Mesendoderm (in vitro differentiated cells): ENCODE measurements around the gene ADSS2.
"Not testable (repeated sequence)": the region's sequence is repeated elsewhere in the genome, so short reads cannot be mapped to it uniquely, and the experiment has no call there.

Source experiments
- DNase-seq: peaks from one replicate; pipeline ENCODE4 v3.0.0; 2013
- H2AK5ac ChIP-seq: 2 replicates; pipeline ENCODE4 v1.6.1; 2013; ENCODE audit warnings: low read length, inconsistent platforms
- H2BK120ac ChIP-seq: 2 replicates; pipeline ENCODE4 v1.6.1; 2013; ENCODE audit warnings: low read depth, mild to moderate bottlenecking, low read length, moderate library complexity, mixed read lengths
- H2BK15ac ChIP-seq: replicated peaks from 2 replicates; pipeline ENCODE4 v1.6.1; 2013; ENCODE audit warnings: low read depth, mild to moderate bottlenecking, moderate library complexity
- H2BK5ac ChIP-seq: 2 replicates; pipeline ENCODE4 v1.6.1; 2013; ENCODE audit warnings: low read length, inconsistent platforms
- H3K18ac ChIP-seq: 2 replicates; pipeline ENCODE4 v1.6.1; 2013; ENCODE audit warnings: mild to moderate bottlenecking, low read length, mixed read lengths
- H3K23ac ChIP-seq: one replicate; pipeline ENCODE4 v1.6.1; 2013; ENCODE audit warnings: low read length
- H3K27ac ChIP-seq: 2 replicates; pipeline ENCODE4 v1.5.1; 2013; ENCODE audit warnings: low read depth, mild to moderate bottlenecking, inconsistent platforms, low read length, moderate library complexity
- H3K27me3 ChIP-seq: 2 replicates; pipeline ENCODE4 v1.6.1; 2013; ENCODE audit warnings: low read length, control low read depth, mild to moderate bottlenecking, inconsistent platforms; ENCODE audit not compliant: insufficient read depth, poor library complexity
- H3K36me3 ChIP-seq: 2 replicates; pipeline ENCODE4 v1.6.1; 2013; ENCODE audit warnings: low read length, inconsistent platforms; ENCODE audit not compliant: control insufficient read depth, insufficient read depth
- H3K4ac ChIP-seq: one replicate; pipeline ENCODE4 v1.6.1; 2013; ENCODE audit warnings: low read depth, mild to moderate bottlenecking, low read length, moderate library complexity
- H3K4me1 ChIP-seq: 2 replicates; pipeline ENCODE4 v1.6.1; 2013; ENCODE audit warnings: low read depth, low read length, inconsistent platforms; ENCODE audit not compliant: control insufficient read depth
- H3K4me2 ChIP-seq: 2 replicates; pipeline ENCODE4 v1.6.1; 2013; ENCODE audit warnings: low read length
- H3K4me3 ChIP-seq: 2 replicates; pipeline ENCODE4 v1.5.1; 2013; ENCODE audit warnings: mild to moderate bottlenecking, low read length
- H3K56ac ChIP-seq: one replicate; pipeline ENCODE4 v1.6.1; 2013; ENCODE audit warnings: low read length
- H3K79me1 ChIP-seq: 2 replicates; pipeline ENCODE4 v1.6.1; 2013; ENCODE audit warnings: low read length, inconsistent platforms
- H3K79me2 ChIP-seq: 2 replicates; pipeline ENCODE4 v1.6.1; 2013; ENCODE audit warnings: mild to moderate bottlenecking, low read length; ENCODE audit not compliant: control insufficient read depth, insufficient read depth
- H3K9ac ChIP-seq: 2 replicates; pipeline ENCODE4 v1.6.1; 2013; ENCODE audit warnings: low read length, inconsistent platforms
- H4K5ac ChIP-seq: one replicate; pipeline ENCODE4 v1.6.1; 2013; ENCODE audit warnings: low read length
- H4K8ac ChIP-seq: one replicate; pipeline ENCODE4 v1.6.1; 2013; ENCODE audit warnings: low read depth, mild to moderate bottlenecking, control low read depth, low read length, moderate library complexity
- WGBS: extraction: QIAGEN DNeasy Blood & Tissue Kit; methylation state at CpG from one replicate; pipeline ENCODE4 v1.1.7; 2013; ENCODE audit warnings: low lambda C conversion rate, missing lambda C conversion rate; ENCODE audit not compliant: insufficient coverage; ENCODE audit errors: extremely low coverage; 5-methylcytosine and 5-hydroxymethylcytosine counted together

ADSS2 gene

GRCh38 chr1:244384066-244384465 lies 67.6 kb downstream of the ADSS2 start:
- Histone ChIP-seq H3K4me2 (no peak overlapping the region), H4K8ac (no peak overlapping the region), H3K36me3 (no peaks in the 10 kb centered on the region), H3K4ac (no peak overlapping the region), H3K9ac (no peak overlapping the region), H3K27me3 (no peaks in the 10 kb centered on the region), H3K79me1 (no peaks in the 10 kb centered on the region), H3K56ac (no peak overlapping the region), H2BK5ac (no peak overlapping the region), H3K18ac (no peak overlapping the region), H3K4me1 (no peaks in the 10 kb centered on the region), H3K79me2 (no peaks in the 10 kb centered on the region), H4K5ac (no peak overlapping the region), H2AK5ac (no peak overlapping the region), H3K27ac (no peak overlapping the region), H3K23ac (no peak overlapping the region), H3K4me3 (no peak overlapping the region), H2BK120ac (no peak overlapping the region), H2BK15ac (no peak overlapping the region)
- WGBS, result no CpG with 5 or more reads among the region's 3 CpGs
- no peak for DNase-seq

DNA sequence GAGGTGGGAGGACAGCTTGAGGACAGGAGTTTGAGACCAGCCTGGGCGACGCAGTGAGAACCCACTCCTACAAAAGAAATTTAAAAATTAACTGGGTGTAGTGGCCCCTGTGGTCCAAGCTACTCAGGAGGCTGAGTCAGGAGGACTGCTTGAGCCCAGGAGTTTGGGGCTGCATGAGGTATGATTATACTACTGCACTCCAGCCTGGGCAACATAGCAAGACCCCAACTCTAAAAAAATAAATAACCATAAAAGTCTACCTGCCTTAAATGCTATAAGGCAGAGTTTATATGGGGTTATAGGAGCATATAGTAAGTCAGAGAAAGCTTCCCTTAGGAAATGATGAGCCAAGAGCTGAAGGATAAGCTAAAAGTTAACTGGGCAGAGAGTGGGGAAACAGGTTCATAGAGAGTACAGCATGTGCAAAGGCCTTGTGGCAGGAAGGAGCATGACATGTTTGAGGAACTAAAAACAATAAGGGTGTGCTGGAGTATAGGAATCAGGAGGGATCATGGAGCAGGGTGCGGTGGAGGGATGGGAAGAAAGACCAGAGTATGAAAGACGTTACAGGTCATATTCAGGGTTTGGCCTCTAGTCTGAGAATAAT lies 68.3 kb downstream of the ADSS2 start:
- no peak overlapping the region for H4K5ac ChIP-seq

DNA sequence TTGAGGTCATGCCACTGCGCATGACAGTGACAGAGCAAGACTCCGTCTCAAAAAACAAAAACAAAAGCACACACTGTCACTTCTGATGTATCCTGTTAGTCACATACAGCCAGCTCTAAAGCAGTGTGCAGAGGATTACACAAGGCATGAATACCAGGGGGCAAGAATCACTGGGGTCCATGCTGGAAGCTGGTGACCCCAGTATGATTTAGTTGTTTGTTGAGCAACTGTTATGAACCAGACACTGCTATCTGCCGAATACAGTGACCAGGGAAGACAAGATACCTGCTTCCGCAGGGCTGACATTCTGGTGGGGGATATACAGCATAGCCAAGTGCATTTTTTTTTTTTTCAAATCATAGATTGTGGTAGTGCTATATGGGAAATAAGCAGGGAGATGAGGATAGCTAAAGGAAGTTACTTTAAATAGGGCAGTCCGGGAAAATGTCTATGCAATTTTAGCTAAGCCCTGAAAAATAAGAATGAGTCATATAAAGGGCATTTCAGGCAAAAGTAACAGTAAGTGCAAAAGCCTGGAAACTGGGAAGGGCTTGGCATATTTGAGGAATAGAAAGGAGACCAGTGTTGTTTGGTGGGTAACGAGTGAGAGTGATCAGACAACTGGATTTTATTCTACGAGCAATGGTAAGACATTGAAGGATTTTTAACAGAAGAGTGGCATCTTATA lies 69.7 kb downstream of the ADSS2 start:
- Histone ChIP-seq H4K8ac (no peak overlapping the region), H3K27ac (no peak overlapping the region), H3K4me3 (no peak overlapping the region), H3K27me3 (no peaks in the 10 kb centered on the region), H3K4ac (no peak overlapping the region), H3K79me2 (no peaks in the 10 kb centered on the region), H4K5ac (no peak overlapping the region), H3K18ac (no peak overlapping the region), H2BK5ac (no peak overlapping the region), H3K23ac (no peak overlapping the region), H2BK120ac (no peak overlapping the region), H3K56ac (no peak overlapping the region), H3K4me1 (no peaks in the 10 kb centered on the region), H2AK5ac (no peak overlapping the region), H2BK15ac (no peak overlapping the region), H3K9ac (no peak overlapping the region), H3K79me1 (no peaks in the 10 kb centered on the region), H3K36me3 (no peaks in the 10 kb centered on the region), H3K4me2 (no peak overlapping the region)
- DNase-seq, result no peak
- no CpG with 5 or more reads among the region's 7 CpGs for WGBS

More for the DNA sequence above, 68.3 kb downstream of the ADSS2 start:
- Histone ChIP-seq H3K23ac (no peak overlapping the region), H3K36me3 (no peaks in the 10 kb centered on the region), H3K18ac (no peak overlapping the region), H3K56ac (no peak overlapping the region), H3K9ac (no peak overlapping the region), H3K79me1 (no peaks in the 10 kb centered on the region), H2AK5ac (no peak overlapping the region), H3K27me3 (no peaks in the 10 kb centered on the region), H3K4me3 (no peak overlapping the region), H2BK5ac (no peak overlapping the region), H3K4me1 (no peaks in the 10 kb centered on the region), H3K4ac (no peak overlapping the region), H3K79me2 (no peaks in the 10 kb centered on the region), H3K4me2 (no peak overlapping the region), H3K27ac (no peak overlapping the region), H2BK15ac (no peak overlapping the region), H4K8ac (no peak overlapping the region), H2BK120ac (no peak overlapping the region)
- no CpG with 5 or more reads among the region's 4 CpGs for WGBS
- DNase-seq, result no peak

DNA sequence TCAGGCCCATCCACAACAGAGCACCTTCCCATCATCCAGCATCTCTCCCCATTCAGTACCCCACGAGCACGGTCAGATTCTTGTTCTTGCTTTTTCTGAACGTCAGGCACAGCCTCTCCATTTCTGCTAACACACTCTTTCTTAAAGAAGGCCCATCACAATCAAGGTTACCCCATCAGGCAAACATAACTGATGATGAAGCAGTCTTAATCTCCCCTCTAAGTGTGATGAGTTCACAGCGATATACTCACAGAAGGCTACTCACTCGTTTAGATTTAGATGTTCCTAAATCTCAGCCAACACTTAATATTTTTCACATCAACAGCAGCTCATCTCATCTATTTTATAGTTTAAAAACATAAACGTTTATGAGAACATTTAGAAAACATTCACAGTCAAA lies 75.6 kb downstream of the ADSS2 start:
- Histone ChIP-seq H3K4me3 (no peak overlapping the region), H3K79me1 (no peaks in the 10 kb centered on the region), H3K79me2 (no peaks in the 10 kb centered on the region), H2BK15ac (no peak overlapping the region), H3K56ac (no peak overlapping the region), H3K18ac (no peak overlapping the region), H3K4me2 (no peak overlapping the region), H3K9ac (no peak overlapping the region), H2AK5ac (no peak overlapping the region), H4K5ac (no peak overlapping the region), H2BK5ac (no peak overlapping the region), H3K36me3 (no peaks in the 10 kb centered on the region), H4K8ac (no peak overlapping the region), H3K27ac (no peak overlapping the region), H3K27me3 (no peaks in the 10 kb centered on the region), H2BK120ac (no peak overlapping the region), H3K4me1 (no peaks in the 10 kb centered on the region), H3K23ac (no peak overlapping the region), H3K4ac (no peak overlapping the region)
- no CpG with 5 or more reads among the region's 6 CpGs for WGBS
- no peak for DNase-seq

GRCh38 chr1:244375051-244375450 lies 76.7 kb downstream of the ADSS2 start:
- Histone ChIP-seq H3K27ac (no peak overlapping the region), H3K79me1 (no peaks in the 10 kb centered on the region), H2BK15ac (no peak overlapping the region), H3K9ac (no peak overlapping the region), H3K4ac (no peak overlapping the region), H3K4me2 (no peak overlapping the region), H3K56ac (no peak overlapping the region), H3K4me3 (no peak overlapping the region), H2AK5ac (no peak overlapping the region), H4K5ac (no peak overlapping the region), H4K8ac (no peak overlapping the region), H3K18ac (no peak overlapping the region), H2BK120ac (no peak overlapping the region), H3K23ac (no peak overlapping the region), H3K27me3 (no peaks in the 10 kb centered on the region), H2BK5ac (no peak overlapping the region), H3K36me3 (no peaks in the 10 kb centered on the region), H3K79me2 (no peaks in the 10 kb centered on the region), H3K4me1 (no peaks in the 10 kb centered on the region)
- no peak for DNase-seq
- no CpG with 5 or more reads among the region's 7 CpGs for WGBS

GRCh38 chr1:244374484-244374883 lies 77.2 kb downstream of the ADSS2 start:
- WGBS, result no CpG with 5 or more reads among the region's 6 CpGs
- not testable (repeated sequence) for H2BK5ac ChIP-seq, H4K8ac ChIP-seq, H3K4me3 ChIP-seq, H3K79me2 ChIP-seq, DNase-seq, H3K27ac ChIP-seq, H3K56ac ChIP-seq, H2BK120ac ChIP-seq, H3K36me3 ChIP-seq, H3K23ac ChIP-seq, H3K4me1 ChIP-seq, H3K4ac ChIP-seq, H3K27me3 ChIP-seq, H3K79me1 ChIP-seq, H4K5ac ChIP-seq, H3K18ac ChIP-seq, H3K4me2 ChIP-seq, H2BK15ac ChIP-seq, H2AK5ac ChIP-seq, H3K9ac ChIP-seq
